H9 (cell line): ENCODE measurements around the gene SYNGR4. TPM values are rescaled to one million over a fixed set of nuclear protein-coding genes. Genes with fewer than 3 reads are reported as not detected.

Source experiments
- DNase-seq: peaks from one replicate; pipeline ENCODE4 v3.0.0-alpha.2; 2017
- H2AFZ ChIP-seq: one replicate; pipeline ENCODE4 v1.6.1; 2013; ENCODE audit warnings: mild to moderate bottlenecking, low read length, control low read depth, moderate library complexity
- H2AK5ac ChIP-seq: 2 replicates; pipeline ENCODE4 v1.6.1; 2013; ENCODE audit warnings: low read length, control low read depth, mixed read lengths; ENCODE audit not compliant: insufficient read length
- H2BK120ac ChIP-seq: one replicate; pipeline ENCODE4 v1.6.1; 2013; ENCODE audit warnings: low read depth, mild to moderate bottlenecking, low read length, control low read depth, inconsistent platforms; ENCODE audit not compliant: poor library complexity, severe bottlenecking
- H2BK12ac ChIP-seq: 2 replicates; pipeline ENCODE4 v1.6.1; 2013; ENCODE audit warnings: low read length, control low read depth, mixed read lengths, low read depth; ENCODE audit not compliant: insufficient read length
- H2BK15ac ChIP-seq: 2 replicates; pipeline ENCODE4 v1.6.1; 2013; ENCODE audit warnings: low read depth, low read length, control low read depth
- H2BK20ac ChIP-seq: one replicate; pipeline ENCODE4 v1.6.1; 2013; ENCODE audit warnings: low read depth, mild to moderate bottlenecking, low read length, control low read depth, inconsistent platforms; ENCODE audit not compliant: poor library complexity, severe bottlenecking
- H2BK5ac ChIP-seq: 2 replicates; pipeline ENCODE4 v1.6.1; 2013; ENCODE audit warnings: low read length, control low read depth, mixed read lengths; ENCODE audit not compliant: insufficient read length
- H3K14ac ChIP-seq: 2 replicates; pipeline ENCODE4 v1.6.1; 2013; ENCODE audit warnings: low read length, control low read depth; ENCODE audit not compliant: insufficient read depth
- H3K18ac ChIP-seq: 2 replicates; pipeline ENCODE4 v1.6.1; 2013; ENCODE audit warnings: low read depth, mild to moderate bottlenecking, mixed read lengths, low read length, control low read depth; ENCODE audit not compliant: insufficient read length
- H3K23ac ChIP-seq: 2 replicates; pipeline ENCODE4 v1.6.1; 2013; ENCODE audit warnings: low read length, control low read depth, mixed read lengths, low read depth; ENCODE audit not compliant: insufficient read length
- H3K23me2 ChIP-seq: 2 replicates; pipeline ENCODE4 v1.6.1; 2013; ENCODE audit warnings: low read depth, mild to moderate bottlenecking, mixed read lengths, low read length, control low read depth; ENCODE audit not compliant: insufficient read length, poor library complexity, severe bottlenecking
- H3K27ac ChIP-seq: 2 replicates; pipeline ENCODE4 v1.5.1; 2013; ENCODE audit warnings: low read length, control low read depth, mixed read lengths, low read depth; ENCODE audit not compliant: insufficient read length
- H3K27me3 ChIP-seq: 2 replicates; pipeline ENCODE4 v1.6.1; 2013; ENCODE audit warnings: low read length, control low read depth, inconsistent platforms; ENCODE audit not compliant: insufficient read depth
- H3K4ac ChIP-seq: 2 replicates; pipeline ENCODE4 v1.6.1; 2013; ENCODE audit warnings: low read depth, mild to moderate bottlenecking, control low read depth, inconsistent platforms, low read length, moderate library complexity
- H3K4me1 ChIP-seq: 2 replicates; pipeline ENCODE4 v1.6.1; 2013; ENCODE audit warnings: low read length, control low read depth, inconsistent platforms; ENCODE audit not compliant: insufficient read depth
- H3K4me2 ChIP-seq: 2 replicates; pipeline ENCODE4 v1.6.1; 2013; ENCODE audit warnings: low read length, control low read depth, mixed read lengths; ENCODE audit not compliant: insufficient read length, insufficient read depth
- H3K56ac ChIP-seq: 2 replicates; pipeline ENCODE4 v1.6.1; 2013; ENCODE audit warnings: low read depth, mild to moderate bottlenecking, mixed read lengths, low read length, control low read depth; ENCODE audit not compliant: insufficient read length
- H3K79me1 ChIP-seq: 2 replicates; pipeline ENCODE4 v1.6.1; 2013; ENCODE audit warnings: low read depth, mild to moderate bottlenecking, moderate library complexity, low read length, control low read depth, inconsistent platforms; ENCODE audit not compliant: insufficient read depth, poor library complexity, severe bottlenecking
- H3K79me2 ChIP-seq: 2 replicates; pipeline ENCODE4 v1.6.1; 2013; ENCODE audit warnings: low read length, control low read depth, inconsistent platforms; ENCODE audit not compliant: insufficient read depth
- H3K9ac ChIP-seq: 2 replicates; pipeline ENCODE4 v1.6.1; 2013; ENCODE audit warnings: low read length, control low read depth, mixed read lengths; ENCODE audit not compliant: insufficient read length; ENCODE audit errors: extremely low read depth
- H3K9me3 ChIP-seq: one replicate; pipeline ENCODE4 v1.6.1; 2013; ENCODE audit warnings: low read depth, low read length, inconsistent platforms; ENCODE audit not compliant: control insufficient read depth
- H3T11ph ChIP-seq: one replicate; pipeline ENCODE4 v1.6.1; 2013; ENCODE audit warnings: mild to moderate bottlenecking, low read length, control low read depth, inconsistent platforms
- H4K20me1 ChIP-seq: one replicate; pipeline ENCODE4 v1.6.1; 2013; ENCODE audit not compliant: control insufficient read depth, insufficient read length, insufficient read depth
- H4K5ac ChIP-seq: 2 replicates; pipeline ENCODE4 v1.6.1; 2013; ENCODE audit warnings: low read depth, mild to moderate bottlenecking, mixed read lengths, low read length, control low read depth; ENCODE audit not compliant: insufficient read length
- H4K8ac ChIP-seq: replicated peaks from 2 replicates; pipeline ENCODE4 v1.6.1; 2013; ENCODE audit warnings: low read length, control low read depth, mixed read lengths, low read depth; ENCODE audit not compliant: insufficient read length
- H4K91ac ChIP-seq: 2 replicates; pipeline ENCODE4 v1.6.1; 2013; ENCODE audit warnings: low read depth, mild to moderate bottlenecking, moderate library complexity, mixed read lengths, low read length, control low read depth; ENCODE audit not compliant: insufficient read length
- H3K27ac Mint-ChIP-seq, 3 experiments: 2 replicates in 2 of 3; 3 replicates in 1 of 3; pipeline ENCODE4 v1.8.0; 2020 to 2021; ENCODE audit warnings: mixed read lengths in 3 of 3, mild to moderate bottlenecking in 1 of 3, moderate library complexity in 1 of 3
- H3K27me3 Mint-ChIP-seq: 2 replicates; pipeline ENCODE4 v1.8.0; 2021; ENCODE audit warnings: low read depth, mild to moderate bottlenecking, moderate library complexity, mixed read lengths
- H3K36me3 Mint-ChIP-seq, 3 experiments: 2 replicates in 2 of 3; 3 replicates in 1 of 3; pipeline ENCODE4 v1.8.0; 2020 to 2021; ENCODE audit warnings: low read depth in 3 of 3, mixed read lengths in 3 of 3; ENCODE audit not compliant: insufficient read depth in 1 of 3
- H3K4me1 Mint-ChIP-seq, 2 experiments: 2 replicates each; pipeline ENCODE4 v1.8.0; 2020; ENCODE audit warnings: mixed read lengths in 2 of 2
- H3K4me3 Mint-ChIP-seq, 2 experiments: 2 replicates in 1 of 2; 3 replicates in 1 of 2; pipeline ENCODE4 v1.8.0; 2020 to 2021; ENCODE audit warnings: mild to moderate bottlenecking in 2 of 2, mixed read lengths in 2 of 2, moderate library complexity in 1 of 2
- H3K9me3 Mint-ChIP-seq, 2 experiments: 2 replicates in 1 of 2; 3 replicates in 1 of 2; pipeline ENCODE4 v1.8.0; 2020; ENCODE audit warnings: mild to moderate bottlenecking in 2 of 2, mixed read lengths in 2 of 2, moderate library complexity in 1 of 2
- CTCF ChIP-seq: fragments of 200-600 bp; sonication (generic); conservative IDR thresholded peaks from 3 replicates; pipeline ENCODE4 v1.8.0; 2021; ENCODE audit warnings: antibody characterized with exemption, mild to moderate bottlenecking
- WGBS: extraction: QIAGEN DNeasy Blood & Tissue Kit; methylation state at CpG from one replicate; pipeline ENCODE4 v1.1.7; 2013; ENCODE audit warnings: missing lambda C conversion rate, low lambda C conversion rate, mixed read lengths; ENCODE audit not compliant: insufficient read length; ENCODE audit errors: extremely low coverage; 5-methylcytosine and 5-hydroxymethylcytosine counted together
- total RNA-seq: library from RNA; stranded (reverse); gene quantifications from 2 replicates; pipeline ENCODE4 v1.2.1, GENCODE V29; 2021

Gene SYNGR4
- total RNA-seq, 1 experiment from 2014 or later, result 0.31 TPM

GRCh38 chr19:48346191-48346590 lies 18.0 kb upstream of the SYNGR4 start:
- no peaks in the 10 kb centered on the region for H3K23me2 ChIP-seq
- DNase-seq, result no peak
- H3K27me3 ChIP-seq, result no peaks in the 10 kb centered on the region
- no peak overlapping the region for H4K5ac ChIP-seq
- H3K27me3 Mint-ChIP-seq, result no peaks in the 10 kb centered on the region
- no peak overlapping the region for H3K27ac ChIP-seq
- H3K4me2 ChIP-seq, result no peak overlapping the region
- H2BK20ac ChIP-seq, result no peak overlapping the region
- no peaks in the 10 kb centered on the region for H3K9me3 Mint-ChIP-seq
- H3K4me3 Mint-ChIP-seq, result no peak overlapping the region
- no peaks in the 10 kb centered on the region for H3K79me2 ChIP-seq
- no CpG with 5 or more reads among the region's 2 CpGs for WGBS
- H2BK15ac ChIP-seq, result no peak overlapping the region
- no peak overlapping the region for H3K9ac ChIP-seq
- H3K56ac ChIP-seq, result no peak overlapping the region
- H3K4me1 ChIP-seq, result no peaks in the 10 kb centered on the region
- no peaks in the 10 kb centered on the region for H4K20me1 ChIP-seq
- H3T11ph ChIP-seq, result no peak overlapping the region
- H3K9me3 ChIP-seq, result no peaks in the 10 kb centered on the region
- no peak overlapping the region for H3K23ac ChIP-seq
- H2BK5ac ChIP-seq, result no peak overlapping the region
- H3K4ac ChIP-seq, result no peak overlapping the region
- peaks cover 2 to 6% of the 10 kb centered on the region in 2 experiments; a peak in 3 of 4 replicates for H3K4me1 Mint-ChIP-seq
- no peak overlapping the region for H2BK12ac ChIP-seq
- no peak overlapping the region for H2BK120ac ChIP-seq
- no peak overlapping the region for H2AFZ ChIP-seq
- H4K91ac ChIP-seq, result no peak overlapping the region
- H3K18ac ChIP-seq, result no peak overlapping the region
- TF ChIP-seq CTCF, result no peak
- H2AK5ac ChIP-seq, result no peak overlapping the region
- H3K14ac ChIP-seq, result no peak overlapping the region
- peaks cover 0 to 4% (median 0%) of the 10 kb centered on the region in 3 experiments; a peak in 2 of 7 replicates for H3K36me3 Mint-ChIP-seq
- H4K8ac ChIP-seq, result no peak overlapping the region
- H3K79me1 ChIP-seq, result no peaks in the 10 kb centered on the region
- H3K27ac Mint-ChIP-seq, result no peak overlapping the region
